ENCODE results near the gene TOX2.

TOX2 gene, protein sequence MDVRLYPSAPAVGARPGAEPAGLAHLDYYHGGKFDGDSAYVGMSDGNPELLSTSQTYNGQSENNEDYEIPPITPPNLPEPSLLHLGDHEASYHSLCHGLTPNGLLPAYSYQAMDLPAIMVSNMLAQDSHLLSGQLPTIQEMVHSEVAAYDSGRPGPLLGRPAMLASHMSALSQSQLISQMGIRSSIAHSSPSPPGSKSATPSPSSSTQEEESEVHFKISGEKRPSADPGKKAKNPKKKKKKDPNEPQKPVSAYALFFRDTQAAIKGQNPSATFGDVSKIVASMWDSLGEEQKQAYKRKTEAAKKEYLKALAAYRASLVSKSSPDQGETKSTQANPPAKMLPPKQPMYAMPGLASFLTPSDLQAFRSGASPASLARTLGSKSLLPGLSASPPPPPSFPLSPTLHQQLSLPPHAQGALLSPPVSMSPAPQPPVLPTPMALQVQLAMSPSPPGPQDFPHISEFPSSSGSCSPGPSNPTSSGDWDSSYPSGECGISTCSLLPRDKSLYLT

DNA sequence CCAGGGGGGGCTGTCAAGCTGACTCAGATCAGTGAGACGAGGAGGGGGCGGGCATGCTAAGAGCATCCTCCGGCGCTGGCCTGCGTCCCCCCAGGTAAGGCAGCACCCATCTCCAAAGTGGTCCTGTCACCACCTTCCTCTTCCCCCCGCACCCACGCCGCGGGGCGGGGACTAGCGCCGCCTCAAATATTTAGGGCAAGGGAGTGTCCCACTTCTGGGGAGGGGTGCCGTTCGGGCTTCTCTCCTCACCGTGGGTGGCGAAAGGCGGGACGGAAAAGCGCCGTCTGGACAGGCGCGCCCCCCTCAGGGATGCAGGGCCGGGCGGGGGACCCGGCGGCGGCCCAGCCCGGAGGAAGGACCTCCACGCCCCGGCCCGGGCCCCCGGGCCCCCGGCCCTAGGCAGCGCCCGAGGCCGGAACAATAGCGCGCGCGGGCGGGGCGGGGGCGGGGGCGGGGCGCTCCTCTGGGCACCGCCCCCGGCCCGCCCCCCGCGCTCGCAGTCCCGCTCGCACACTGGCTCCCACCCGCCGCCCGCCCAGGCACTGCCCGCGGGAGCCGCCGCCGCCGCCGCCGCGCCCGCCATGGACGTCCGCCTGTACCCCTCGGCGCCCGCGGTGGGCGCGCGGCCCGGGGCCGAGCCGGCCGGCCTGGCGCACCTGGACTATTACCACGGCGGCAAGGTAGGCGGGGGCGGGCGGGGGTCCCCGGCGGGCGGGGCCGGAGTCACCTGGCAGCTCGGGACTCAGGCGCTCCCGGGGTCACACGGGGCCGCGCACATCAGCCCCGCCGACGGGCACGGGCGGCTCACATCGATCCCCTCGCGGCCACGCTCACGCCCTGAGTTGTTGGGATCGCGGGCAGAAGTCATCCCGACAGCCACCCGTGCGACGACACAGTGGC lies at the start of gene TOX2:
TOX2 (plus strand) TSS at position 542 of the 900 bp plus-strand sequence; CDS start at position 582, 40 bp downstream.
- no peak for DNase-seq

DNA sequence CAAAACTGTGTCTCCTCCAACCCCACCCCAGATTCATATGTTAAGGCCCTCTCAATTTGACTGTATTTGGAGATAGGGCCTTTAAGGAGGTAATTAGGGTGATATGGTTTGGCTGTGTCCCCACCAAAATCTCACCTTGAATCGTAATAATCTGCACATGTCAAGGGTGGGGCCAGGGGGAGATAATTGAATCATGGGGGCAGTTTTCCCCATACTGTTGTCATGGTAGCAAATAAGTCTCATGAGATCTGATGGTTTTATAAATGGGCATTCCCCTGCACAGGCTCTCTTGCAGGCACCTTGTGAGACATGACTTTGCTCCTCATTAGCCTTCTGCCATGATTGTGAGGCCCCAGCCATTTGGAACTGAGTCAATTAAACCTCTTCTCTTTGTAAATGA lies 46.6 kb upstream of the TOX2 start:
- DNase-seq, result no peak

DNA sequence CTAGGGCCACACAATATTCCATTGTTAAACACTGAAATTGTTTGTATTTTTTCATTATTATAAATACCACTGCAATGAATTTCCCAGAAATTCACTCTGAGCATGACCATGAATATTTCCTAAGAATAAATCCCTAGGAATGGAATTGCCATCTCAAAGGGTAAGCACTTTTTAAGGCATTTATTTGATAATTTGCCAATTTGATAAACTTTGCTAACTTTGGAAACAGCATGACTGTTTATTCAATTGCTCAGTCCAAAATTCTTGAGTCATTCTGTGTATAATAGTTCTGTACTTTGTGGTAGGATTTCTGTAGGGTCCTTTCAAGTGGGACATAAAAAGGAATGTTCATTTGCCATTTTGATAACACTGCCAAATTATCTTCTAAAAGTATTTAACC lies 44.2 kb upstream of the TOX2 start:
- no peak for DNase-seq

DNA sequence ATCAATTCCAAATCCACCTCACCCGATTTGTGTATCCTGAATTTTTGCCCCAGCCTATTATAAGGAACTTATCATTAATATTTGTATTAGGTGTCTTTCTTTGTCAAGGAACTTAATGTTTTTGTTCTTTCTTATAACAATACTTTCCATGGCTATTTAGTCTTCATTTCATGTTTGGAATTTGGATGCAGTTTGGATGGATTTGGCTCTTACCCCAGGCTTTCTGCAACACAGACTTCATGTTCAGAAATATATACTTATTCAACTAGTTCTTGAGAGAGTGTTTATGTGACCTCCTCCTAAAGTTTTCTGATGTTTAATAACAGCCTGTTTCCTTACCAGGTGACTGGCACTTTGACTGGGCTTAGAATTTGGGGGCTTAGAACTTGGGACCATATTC lies 35.9 kb upstream of the TOX2 start:
- no peak for DNase-seq

DNA sequence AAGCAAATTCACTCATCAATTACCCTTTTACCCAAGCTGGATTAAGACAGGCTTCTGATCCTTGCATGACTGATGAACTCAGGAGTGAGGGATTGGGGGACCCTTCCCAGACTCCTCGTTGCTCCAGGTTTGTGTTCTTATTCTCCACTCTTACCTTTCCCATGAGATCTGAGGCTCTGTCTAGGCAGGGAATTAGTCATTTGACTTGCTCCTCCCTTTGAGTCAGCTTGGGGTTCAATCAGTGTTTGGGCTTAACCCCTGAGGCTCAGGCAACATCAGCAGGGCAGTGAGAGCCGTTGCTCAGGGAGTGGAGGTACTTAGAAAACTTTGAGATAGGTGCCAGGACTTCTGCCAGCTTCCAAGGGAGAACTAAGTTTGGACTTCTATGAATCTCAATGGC lies 20.7 kb upstream of the TOX2 start:
- DNase-seq, result no peak

DNA sequence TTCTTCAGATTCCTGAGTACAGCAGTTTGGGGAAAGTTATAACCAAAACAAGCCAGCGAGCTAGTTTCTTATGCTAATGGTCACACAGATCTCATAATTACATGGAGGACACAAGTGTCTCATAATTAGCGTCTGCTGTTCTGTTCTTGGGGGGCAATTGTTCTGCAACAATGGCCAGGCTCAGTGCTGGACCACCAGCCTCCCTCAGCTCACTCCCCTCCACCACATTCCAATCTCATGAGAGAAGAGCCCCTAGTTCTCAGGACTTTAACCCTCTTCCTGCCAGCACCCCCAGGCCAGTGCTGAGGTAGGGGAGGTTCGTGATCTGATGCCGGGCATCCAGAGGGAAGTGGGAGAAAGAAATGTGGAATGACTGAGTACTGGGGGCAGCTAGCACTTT lies 20.2 kb upstream of the TOX2 start:
- no peak for DNase-seq

DNA sequence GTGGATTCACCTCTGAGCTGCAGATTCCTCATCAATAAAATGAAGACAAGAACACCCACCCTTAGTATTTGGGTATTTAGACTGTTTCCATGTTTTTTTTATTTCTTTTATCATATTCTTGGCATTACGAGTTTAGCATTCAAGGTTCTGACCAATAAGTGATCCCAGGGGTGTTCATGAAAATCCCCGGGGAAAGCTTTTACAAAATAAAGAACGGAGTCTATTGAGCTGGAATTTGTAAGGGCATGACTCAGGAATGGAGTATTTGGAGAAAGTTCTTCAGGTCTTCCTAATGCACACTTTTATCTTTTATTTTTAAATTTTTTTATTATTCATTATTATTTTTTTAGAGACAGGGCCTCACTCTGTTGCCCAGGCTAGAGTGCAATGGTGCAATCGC lies 19.4 kb upstream of the TOX2 start:
- no peak for DNase-seq

DNA sequence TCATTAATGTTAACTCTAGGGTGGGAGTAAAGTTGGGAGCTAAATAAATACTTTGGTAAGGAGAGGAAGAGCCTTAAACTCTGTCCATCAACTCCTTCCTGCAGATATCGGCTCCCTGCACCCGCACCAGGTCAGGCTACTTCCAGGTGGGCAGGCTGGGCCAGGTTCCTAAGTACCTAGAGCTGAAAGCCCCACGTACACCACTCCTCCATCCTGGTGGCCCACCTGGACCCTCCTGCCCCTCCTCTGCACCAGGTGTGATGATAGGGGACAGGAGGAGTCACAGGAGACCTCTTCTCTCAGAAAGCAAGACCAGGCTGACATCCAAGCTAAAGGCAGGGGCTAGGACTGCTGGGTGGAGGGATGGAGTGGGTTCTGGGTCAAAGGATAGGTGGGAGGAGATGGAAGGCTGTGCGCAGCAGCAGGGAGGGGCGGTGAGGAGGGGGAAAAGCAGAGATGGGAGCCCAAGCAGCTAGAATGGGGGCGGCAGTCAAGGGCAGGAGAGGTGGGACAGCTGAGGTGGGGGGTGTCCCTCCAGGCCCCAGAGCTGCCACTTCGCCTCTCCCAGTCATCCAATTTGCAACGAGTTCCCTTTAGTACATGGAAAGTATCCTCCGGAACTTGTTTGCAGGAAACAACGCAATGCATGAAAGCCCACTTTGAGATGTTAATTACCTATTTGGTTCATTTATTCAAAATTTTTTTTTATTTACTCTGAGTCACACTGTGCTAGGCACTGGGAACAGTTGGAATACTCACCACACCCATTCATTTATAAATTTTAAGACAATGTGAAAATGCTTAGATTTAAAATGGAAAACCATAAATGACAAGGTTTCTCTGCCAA lies 15.2 kb upstream of the TOX2 start:
- DNase-seq, result no peak

DNA sequence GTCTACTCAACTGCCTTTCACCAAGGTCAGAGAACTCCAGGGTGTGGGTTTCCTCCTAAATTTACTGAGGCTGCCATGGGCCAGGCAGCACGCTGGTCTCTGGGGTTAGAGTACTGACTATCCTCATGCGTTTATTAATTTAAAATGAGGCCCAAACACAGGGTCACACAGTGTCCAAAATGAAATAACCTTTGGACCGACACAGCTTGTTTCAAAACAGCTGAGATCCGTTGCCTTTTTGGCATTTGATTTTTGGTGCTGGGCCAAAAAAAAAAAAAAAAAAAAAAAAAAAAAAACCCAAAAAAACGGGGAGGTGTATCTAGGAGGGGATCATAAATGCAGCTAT lies 14.6 kb upstream of the TOX2 start:
- DNase-seq, result no peak

DNA sequence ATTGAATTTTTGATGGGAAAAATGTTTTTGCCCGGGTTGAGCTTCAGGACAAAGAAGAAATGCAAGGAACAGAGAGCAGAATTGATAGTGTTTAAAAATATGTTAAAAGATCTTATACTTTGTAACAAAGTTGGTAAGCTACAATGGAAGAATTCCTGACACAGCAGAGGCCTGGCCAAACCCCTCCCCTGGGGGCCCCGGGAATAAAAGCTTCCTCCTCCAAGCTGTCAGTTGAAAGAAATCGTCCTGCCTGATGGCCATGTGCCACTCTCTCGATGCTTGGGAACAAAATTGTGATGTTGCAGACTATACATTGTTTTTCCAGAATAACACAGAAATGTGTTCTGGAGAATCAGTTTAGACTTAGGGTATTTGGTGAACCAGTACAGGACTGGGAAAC lies 14.2 kb upstream of the TOX2 start:
- DNase-seq, result no peak

DNA sequence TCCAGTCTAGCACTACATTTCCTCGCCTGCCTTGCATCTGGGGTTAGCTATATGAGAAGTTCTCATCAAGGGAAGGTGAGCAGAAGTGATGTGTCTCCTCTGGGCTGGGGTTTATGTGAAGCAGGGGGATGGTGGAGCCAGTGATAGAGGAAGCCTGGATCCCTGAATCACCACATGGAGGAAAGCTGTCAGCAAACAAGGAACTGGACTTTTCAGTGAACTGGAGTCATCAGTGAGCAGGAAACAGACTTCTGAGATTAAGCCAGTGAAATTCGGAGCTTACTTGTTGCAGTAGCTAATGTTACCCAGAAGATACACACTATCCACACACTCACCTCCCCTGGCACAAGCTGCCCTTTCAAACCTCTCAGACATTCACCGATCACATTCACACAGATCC lies 13.4 kb upstream of the TOX2 start:
- no peak for DNase-seq

DNA sequence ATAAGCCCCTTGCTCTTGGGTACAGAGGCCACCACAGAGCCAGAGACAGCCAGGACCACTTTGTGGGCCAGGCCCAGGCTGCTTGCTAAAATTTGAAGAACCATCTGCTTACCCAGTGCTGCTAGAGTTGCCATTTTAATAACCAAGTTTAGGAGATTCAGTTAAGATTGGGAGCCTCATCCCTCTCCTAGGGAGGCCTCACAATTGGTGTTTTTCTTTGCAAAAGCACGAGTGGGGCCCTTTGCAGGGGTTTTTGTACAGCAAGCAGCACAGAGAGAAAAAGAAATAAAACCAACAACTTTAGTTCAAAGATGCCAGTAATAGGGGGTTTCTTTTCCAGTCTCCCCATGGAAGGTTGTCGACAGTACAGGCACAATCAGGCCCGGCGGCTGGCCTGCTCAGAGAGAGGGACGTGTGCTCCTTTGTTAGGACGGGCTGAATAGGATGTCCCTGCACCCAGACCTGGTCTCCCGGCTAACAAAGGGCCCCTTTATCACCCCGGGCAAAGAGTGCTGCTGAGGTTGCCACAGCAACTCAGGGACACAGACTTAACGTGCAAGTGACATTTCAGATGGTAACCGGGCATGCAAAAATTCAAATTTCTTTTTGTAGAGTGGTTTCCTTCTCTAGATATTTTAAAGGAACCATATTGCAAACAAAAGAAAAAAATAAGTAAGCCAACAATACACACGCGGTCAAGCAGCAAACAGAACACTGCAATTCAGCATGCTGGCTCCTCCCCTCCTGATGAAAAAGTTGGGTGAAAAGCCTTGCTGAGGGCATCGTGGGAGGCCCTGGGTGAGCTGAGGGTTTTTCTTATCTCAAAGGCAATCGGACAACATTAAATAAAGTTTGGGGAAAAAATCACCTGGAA lies 10.5 kb upstream of the TOX2 start:
- DNase-seq, result no peak

DNA sequence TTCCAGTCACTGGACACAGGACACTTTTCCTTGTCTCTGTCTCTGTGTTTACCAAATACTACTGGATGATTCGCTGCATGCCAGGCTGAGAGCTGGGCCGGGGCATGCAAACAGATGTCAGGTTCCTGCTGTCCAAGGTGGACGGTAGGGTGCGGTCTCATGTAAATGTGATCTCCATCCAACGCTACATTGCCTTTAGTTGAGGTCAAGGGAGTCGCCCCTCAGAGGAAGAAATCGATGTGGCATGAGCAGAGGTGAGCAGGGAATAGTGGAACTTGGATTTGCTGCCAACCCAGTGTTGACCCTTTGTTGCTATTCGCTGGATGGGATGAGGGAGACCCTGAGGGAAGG lies 9.8 kb upstream of the TOX2 start:
- no peak for DNase-seq

DNA sequence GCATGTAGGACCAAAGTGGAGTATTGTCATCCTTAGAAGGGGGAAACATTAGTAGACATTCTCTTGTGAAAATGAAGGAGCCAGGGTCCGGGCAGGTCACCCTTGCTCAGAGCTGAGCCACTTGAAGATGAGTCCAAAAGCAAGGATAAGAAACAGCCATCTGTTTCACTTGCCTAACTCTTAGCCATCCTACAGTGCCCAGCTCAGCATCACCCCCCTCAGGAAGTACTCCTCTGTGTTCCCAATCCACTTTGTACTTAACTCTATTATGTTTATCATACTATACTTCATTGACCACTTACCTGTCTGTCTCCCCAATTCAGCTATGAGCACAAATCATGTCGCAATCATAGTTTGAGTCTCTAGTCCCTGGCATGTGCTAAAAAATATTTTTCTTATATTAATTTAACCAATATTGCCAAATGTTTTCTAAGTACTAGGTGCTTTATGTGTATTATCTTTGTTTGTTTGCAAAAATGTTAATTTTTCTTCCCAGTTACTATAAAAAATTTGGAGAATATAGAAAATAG lies 8.1 kb upstream of the TOX2 start:
- no peak for DNase-seq

DNA sequence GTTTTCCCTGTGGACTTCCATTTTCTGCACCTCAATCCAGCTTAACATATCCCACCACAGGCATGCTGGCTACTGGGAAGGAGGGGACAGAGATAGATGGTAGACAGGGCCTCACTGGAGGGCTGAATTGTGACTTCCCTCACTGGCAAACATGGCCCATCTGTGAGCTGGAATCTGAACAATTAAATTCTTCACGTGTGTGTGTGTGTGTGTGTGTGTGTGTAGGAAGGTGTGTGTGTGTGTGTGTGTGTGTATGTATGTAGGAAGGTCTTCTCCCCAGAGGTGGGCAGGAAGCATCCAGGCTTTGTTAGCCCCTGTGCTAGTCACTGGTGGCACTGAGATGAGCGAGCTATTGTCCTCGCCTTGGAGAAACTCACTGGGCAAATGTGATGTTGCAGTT lies 5.4 kb upstream of the TOX2 start:
- DNase-seq, result no peak

DNA sequence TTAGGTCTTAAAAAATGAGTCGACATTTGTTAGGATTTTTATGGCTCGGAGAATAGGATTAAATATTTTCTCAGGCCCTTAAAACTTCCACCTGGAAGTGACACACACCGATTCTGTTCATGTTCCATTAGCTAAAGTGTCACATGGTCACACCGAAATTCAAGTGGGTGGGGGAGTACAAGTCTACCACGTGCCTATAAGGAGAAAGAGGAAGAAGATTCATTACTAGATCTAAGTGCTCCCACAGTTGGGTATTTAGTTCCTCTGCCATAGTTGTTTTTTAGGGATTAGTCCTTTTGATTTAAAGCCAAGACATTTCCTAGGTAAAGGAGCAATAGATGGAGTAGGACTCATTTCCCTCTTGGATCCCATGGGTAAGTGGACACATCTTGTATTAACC lies 4.9 kb upstream of the TOX2 start:
- DNase-seq, result no peak

DNA sequence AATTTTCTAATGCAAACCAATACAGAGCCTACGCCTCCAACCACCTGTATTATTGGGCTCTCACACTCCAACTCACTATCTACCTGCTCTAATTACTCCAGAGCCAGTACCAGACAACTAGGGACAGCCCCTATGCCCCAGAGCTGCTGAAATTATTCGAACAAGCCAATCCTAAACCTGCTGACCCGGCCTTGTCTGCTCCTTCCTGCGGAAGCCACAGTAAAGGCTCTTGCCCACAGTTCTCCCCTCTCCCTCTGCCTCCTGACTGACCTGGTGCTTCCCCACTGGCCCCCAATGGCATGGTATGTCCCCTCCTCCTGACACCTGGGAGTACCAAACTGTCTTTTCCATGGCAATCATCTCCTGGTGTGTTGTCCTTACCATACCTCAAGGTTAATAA lies 4.1 kb upstream of the TOX2 start:
- DNase-seq, result no peak

DNA sequence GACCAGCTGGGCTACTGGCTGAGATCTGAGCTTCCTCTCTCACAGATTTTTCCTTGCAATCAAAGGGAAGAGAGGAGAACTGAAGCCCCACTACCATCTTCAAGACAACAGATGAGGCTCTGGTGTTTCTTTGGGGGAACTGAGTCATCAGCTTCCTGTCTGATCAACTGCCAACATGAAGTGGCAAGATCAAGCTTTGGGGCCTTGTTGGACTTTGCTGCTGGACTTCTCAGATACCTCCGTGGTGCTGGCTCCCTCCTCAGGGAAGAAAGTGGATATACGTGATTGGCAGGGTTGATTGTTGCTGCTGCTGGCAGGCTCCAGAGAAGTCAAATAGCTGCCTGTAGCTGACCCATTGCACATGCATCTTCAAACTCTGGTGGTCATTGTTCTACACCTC lies 3.6 kb upstream of the TOX2 start:
- DNase-seq, result no peak

DNA sequence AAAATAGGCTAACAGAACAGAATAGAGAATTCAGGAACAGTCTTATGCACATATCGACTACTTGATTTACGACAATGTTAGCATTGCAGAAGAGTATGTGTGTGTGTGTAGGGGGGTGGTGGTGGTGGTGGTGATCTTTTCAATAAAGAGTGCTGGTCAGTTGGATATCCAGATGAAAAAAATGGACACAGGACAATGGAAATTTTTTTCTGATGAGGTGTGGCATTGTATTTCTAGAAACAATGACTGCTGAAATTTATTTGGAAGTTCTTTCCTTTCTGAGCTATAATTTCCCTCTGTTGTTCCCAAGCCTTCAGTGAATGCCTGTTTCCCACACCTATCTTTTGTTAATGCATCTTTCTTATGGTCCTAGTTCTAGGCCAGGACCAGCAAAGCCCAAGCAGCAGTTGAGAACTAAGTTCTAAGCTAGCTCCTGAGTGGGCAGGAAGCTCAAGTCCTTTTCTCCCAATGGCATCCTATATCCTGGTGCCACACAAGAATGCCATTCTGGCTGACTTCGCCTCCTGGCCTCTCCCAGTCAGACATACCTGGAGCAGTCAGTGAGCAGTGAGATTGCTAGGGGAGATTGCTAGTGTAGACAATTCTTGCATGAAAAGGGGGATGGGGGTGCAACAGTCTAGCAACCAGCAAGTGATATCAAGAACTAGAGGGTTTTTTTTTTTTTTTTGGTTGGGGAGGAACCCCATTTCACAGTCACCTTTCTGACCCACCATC lies 1.2 kb upstream of the TOX2 start:
- DNase-seq, result no peak

DNA sequence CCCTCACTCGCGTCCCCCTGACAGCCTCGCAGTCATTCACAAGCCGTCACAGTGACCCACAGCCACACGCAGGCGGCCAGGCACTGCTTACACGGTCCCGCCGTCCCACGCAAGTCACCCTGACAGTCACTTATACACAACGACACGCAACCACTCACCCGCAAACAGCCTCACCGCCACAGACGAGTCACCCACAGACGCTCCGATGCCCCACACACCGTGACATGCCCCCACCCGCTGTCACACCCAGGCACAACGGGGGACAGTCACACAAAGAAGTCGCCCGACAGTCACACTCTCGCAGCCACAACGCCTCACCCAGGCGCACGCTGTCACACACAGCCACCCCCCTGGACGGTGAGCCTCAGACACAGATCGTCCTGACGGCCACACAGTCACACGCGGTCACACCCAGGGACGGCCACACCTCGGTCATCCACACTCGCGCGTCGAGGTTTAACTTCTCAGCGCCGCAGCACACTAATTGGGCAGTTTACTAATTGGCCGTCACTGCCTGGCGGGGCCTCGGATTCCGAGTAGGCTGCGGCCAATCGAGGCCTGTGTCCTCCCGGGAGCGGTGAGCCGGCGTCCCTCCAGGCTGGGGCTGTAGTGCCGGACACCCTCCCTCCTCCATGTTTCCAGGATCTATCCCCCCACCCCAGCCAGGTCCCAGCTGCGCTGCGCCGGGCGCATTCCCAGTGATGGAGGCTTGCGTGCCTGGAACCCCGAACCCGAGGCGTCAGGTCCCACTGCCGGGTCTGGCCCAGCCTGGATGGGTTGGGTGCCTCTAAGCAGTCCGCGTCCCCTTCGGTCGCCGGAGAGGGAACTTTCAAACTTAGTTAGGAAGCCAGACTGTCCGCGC lies 790 bp downstream of the TOX2 start:
- no peak for DNase-seq

Measured in NCI-H2081 treated with DMSO at 0.1 percent for 48 hours (cell line).